ENCODE data around the gene DNASE1L3. TPM values are rescaled to one million over a fixed set of nuclear protein-coding genes. Genes with fewer than 3 reads are reported as not detected.

Gene DNASE1L3
- total and polyA plus RNA-seq, 2 experiments from 2014 or later = not detected

- Histone ChIP-seq H3K4me2 (no peak overlapping the region), H3F3A (replicated peaks; ENCODE audit: low read depth) (no peaks in the 10 kb centered on the region), H3K79me2 (replicated peaks; ENCODE audit: insufficient read depth) (no peaks in the 10 kb centered on the region), H3K27me3 (ENCODE audit: insufficient read depth) (no peaks in the 10 kb centered on the region), H3K27ac (ENCODE audit: low read depth) (no peak overlapping the region), H2AFZ (no peak overlapping the region), H4K20me1 (replicated peaks; ENCODE audit: insufficient read depth) (no peaks in the 10 kb centered on the region), H3K4me3 (no peak overlapping the region), H3K36me3 (ENCODE audit: insufficient read depth) (no peaks in the 10 kb centered on the region), H3K9me2 (ENCODE audit: insufficient read depth) (peaks cover 7% of the 10 kb centered on the region; the same call in 1 of the 2 replicates), H3K4me1 (ENCODE audit: insufficient read depth) (no peaks in the 10 kb centered on the region)
- DNase-seq (ENCODE audit: low spot score) (no peak), ATAC-seq (no peak)
- Mint-ChIP-seq H3K4me1 (no peaks in the 10 kb centered on the region), H3K4me3 (no peak overlapping the region), H3K27me3 (ENCODE audit: insufficient read depth, low read depth, poor library complexity) (peaks cover 2% of the 10 kb centered on the region), H3K36me3 (ENCODE audit: low read depth) (no peaks in the 10 kb centered on the region), H3K9me3 (no peaks in the 10 kb centered on the region), H3K27ac (no peak overlapping the region)
- no peak for TF ChIP-seq ZNF114 (CRISPR knock-in tag; IDR thresholded peaks at IDR 0.05)
- TF ChIP-seq NANOG (IDR thresholded peaks at IDR 0.05; ENCODE audit: borderline replicate concordance) = no peak
- no peak for TF ChIP-seq CREB1 (CRISPR knock-in tag; IDR thresholded peaks at IDR 0.05; ENCODE audit: low read depth)
- no peak for TF ChIP-seq ETS1 (IDR thresholded peaks at IDR 0.05)
- TF ChIP-seq EZH2phosphoT487 (IDR thresholded peaks at IDR 0.05; ENCODE audit: unreplicated experiment) = no peak
- no peak for TF ChIP-seq REST (IDR thresholded peaks at IDR 0.05; ENCODE audit: unreplicated experiment)
- TF ChIP-seq ZNF462 (CRISPR knock-in tag; IDR thresholded peaks at IDR 0.05) = no peak
- no peak for TF ChIP-seq JUNB (IDR thresholded peaks at IDR 0.05; ENCODE audit: unreplicated experiment)
- TF ChIP-seq ZNF331 (CRISPR knock-in tag; IDR thresholded peaks at IDR 0.05; ENCODE audit: low read depth) = no peak
- TF ChIP-seq STAT1 (IDR thresholded peaks at IDR 0.05; ENCODE audit: unreplicated experiment) = no peak
- no peak for TF ChIP-seq POLR2AphosphoS5 (IDR thresholded peaks at IDR 0.05; ENCODE audit: low read depth)
Measured at GRCh38 chr3:58207954-58208353, 2.8 kb downstream of the DNASE1L3 start.

All from GM23338 (cell line).